GM12874 (cell line): ENCODE measurements around the gene KLK7.

ENCODE experiments used
- TF ChIP-seq, protein P1 (sequence below): IDR thresholded peaks from 2 replicates; pipeline ENCODE4 v1.5.1; 2011; ENCODE audit warnings: low read depth, mild to moderate bottlenecking, control low read depth, low read length, moderate library complexity; ENCODE audit not compliant: insufficient read depth

The KLK7 gene

DNA sequence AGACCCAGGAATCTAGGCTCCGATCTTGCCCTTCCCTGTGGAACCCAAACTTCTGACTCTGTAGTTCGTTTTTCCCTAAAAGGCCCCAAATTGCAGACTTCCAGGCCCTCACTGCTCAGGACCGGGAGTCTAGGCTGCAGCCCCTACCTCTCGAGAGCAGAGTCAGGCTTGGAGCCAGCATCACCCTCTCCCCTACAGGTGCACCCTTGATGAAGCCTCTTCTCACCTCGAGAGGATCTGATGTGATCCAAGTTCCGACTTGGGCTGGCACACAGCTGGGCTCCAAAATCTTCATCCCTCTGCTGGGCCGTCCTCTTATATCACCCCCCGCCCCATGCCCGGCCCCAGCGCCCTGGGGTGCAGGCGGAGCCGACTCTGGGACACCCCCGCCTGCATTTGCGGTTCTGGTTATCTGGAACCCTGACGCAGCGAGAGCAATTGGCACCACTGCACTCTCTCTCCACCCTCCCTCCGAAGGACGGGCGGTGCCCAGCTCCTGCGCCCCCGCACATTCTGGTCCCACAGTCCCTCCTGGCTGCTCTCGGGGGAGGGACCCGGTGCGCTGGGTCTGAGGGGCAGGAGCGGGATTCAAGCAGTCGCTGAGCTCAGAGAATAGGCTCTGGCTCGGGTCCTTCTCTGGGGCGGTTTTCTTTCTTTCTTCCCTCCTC, at the start of gene KLK7:
TSS of gene KLK7 (minus strand) at position 293 of the 668 bp plus-strand sequence. CDS start 1,518 bp downstream, outside the sequence.
- TF ChIP-seq, protein P1, sequence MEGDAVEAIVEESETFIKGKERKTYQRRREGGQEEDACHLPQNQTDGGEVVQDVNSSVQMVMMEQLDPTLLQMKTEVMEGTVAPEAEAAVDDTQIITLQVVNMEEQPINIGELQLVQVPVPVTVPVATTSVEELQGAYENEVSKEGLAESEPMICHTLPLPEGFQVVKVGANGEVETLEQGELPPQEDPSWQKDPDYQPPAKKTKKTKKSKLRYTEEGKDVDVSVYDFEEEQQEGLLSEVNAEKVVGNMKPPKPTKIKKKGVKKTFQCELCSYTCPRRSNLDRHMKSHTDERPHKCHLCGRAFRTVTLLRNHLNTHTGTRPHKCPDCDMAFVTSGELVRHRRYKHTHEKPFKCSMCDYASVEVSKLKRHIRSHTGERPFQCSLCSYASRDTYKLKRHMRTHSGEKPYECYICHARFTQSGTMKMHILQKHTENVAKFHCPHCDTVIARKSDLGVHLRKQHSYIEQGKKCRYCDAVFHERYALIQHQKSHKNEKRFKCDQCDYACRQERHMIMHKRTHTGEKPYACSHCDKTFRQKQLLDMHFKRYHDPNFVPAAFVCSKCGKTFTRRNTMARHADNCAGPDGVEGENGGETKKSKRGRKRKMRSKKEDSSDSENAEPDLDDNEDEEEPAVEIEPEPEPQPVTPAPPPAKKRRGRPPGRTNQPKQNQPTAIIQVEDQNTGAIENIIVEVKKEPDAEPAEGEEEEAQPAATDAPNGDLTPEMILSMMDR = no peak

DNA sequence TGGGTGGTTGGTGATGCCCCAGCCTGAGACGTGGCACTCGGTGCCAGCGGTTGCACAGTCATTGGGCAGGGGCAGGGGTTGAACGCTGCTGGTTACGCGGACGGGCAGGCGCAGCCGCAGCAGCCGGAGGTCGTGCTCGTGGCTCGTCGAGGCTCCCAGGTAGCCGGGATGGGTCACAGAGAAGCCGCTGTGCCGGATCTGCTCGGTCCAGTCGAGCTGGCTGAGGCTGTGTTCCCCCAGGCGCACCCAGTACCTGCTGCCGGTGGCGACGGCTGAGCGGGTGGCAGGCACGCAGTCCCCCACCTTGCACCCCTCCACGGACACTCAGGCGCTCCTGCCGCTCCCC, 48.1 kb upstream of the KLK7 start:
- TF ChIP-seq, protein P1 = no peak

DNA sequence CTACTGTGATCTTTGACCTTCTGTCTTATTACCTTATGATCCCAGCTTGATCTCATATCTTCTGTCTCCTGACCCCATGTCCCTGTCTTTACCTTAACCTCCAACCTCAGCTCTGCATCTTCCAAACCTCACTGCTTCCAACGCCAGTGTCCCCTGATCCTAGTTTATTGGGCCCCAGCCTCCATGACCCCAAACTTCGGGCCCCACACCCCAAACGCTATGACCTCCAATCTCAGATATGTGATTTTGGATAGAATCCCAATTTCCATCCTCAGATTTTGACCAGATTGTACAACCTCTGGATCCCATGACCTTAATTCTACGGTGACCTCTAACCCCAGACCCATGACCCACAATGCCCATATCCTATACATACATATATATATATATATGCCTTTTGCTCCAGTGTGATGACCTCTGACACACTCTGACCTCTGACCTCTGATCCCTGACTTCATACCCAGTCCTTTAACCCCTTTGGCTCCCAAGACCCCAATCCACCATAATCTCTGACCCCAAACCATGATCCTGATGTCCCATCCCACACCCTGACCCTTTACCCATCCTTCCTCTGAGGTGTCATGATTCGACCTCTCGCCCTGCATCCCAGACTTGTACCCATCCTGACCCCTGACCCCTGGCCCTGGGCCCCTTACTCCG, 47.6 kb upstream of the KLK7 start:
- TF ChIP-seq, protein P1 = no peak

DNA sequence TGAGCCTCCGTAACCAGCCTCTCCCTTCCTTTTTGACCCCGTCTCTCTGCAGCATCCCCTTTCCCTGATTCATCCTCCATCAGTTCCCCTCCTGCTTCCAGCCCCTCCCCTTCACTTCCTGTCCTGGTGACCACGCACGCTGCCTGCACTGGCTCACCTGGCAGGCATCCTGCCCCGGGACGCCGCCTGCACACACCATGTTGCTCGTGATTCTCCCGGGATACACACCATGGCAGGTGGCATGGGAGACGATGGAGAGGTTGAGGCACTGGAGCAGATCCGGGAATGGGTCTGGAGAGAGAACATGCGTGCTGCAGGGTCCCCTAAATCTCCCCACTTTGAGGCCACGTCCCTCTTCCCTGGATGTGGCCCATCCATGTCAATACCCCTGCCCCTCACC, 46.9 kb upstream of the KLK7 start:
- TF ChIP-seq, protein P1 = no peak

DNA sequence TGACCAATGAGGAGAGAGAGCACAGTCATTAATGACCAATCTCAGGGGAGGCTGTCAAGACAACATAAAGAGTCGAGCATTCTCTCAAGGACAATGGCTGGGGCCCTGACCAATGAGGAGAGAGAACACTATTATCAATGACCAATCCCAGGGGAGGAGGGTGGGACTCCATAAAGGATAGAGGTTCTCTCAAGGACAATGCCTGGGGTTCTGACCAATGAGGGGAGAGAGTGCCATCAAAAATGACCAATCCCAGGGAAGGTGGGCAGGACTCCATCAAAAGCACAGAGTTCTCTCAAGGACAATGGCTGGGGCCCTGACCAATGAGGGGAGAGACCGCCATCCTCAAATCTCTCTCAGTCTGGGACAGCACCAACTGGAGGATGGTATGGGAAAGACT, 46.0 kb upstream of the KLK7 start:
- TF ChIP-seq, protein P1 = no peak

DNA sequence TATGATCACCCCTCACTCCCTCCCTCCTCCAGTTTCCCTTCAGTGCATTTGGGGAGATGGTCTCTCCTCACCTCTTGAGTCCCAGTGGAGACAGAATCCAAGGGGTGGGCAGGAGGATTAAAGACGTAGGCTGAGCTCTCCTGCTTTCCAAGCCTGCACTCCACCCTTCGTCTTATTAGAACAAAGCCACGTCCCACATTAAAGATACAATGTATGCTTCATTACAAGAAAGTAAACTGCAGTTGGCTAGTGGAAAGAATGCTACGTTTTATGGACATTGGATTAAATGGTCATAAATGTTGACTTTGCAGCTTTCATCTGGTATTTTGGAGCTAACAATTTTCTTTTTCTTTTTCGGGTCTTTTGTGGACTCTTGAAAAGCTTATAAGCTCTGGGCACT, 44.2 kb upstream of the KLK7 start:
- TF ChIP-seq, protein P1 = no peak

DNA sequence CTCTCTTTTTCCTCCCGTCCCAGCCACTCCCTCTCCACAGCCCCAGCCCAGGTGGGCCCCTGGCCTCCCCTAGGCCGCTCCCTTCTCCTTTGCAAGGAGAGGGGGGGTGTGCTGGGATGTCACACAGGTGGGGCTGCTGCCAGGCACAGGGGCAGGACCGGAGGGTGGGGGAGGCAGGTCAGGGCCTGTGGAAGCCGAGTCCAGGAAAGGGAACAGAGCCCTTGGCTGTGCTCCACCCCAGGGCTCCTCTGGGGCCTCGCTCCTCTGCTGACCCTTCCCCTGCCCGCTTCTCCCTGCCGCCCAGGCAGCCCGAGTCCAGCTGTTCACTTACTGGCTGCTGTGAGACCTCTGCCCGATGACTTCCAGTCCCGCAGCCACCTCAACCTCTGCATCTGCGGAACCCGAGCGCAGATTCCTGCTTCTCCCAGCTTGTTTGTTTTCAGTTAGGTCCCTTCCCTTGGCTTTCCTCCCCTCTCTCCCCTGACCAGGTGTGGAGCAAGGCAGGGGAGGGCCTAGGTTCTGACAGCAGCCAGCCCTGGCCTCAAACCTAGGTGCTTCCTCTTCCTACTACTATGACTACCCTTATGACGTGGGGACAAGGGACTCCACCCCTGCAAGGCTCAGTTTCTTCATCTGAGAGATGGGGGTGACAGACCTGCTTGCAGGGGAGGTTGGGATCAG, 43.5 kb upstream of the KLK7 start:
- TF ChIP-seq, protein P1 = no peak
